SU-DHL-6 (cell line): ENCODE results near the gene KMT5C.

Experiments
- CTCF ChIP-seq: fragments of 200-600 bp; sonication (generic); IDR thresholded peaks from one replicate; pipeline ENCODE4 v1.5.1; 2017; ENCODE audit warnings: antibody characterized with exemption, mild to moderate bottlenecking, low read length, moderate library complexity; ENCODE audit not compliant: insufficient read depth, poor library complexity, severe bottlenecking
- EZH2phosphoT487 ChIP-seq: fragments of 200-600 bp; sonication (generic), shearing (Covaris generic); conservative IDR thresholded peaks from 2 replicates; pipeline ENCODE4 v1.6.1; 2018; ENCODE audit warnings: mild to moderate bottlenecking, antibody characterized with exemption, low read length, moderate library complexity, mixed read lengths

GRCh38 chr19:55369653-55370304, 30.1 kb downstream of the KMT5C start:
- no peak for TF ChIP-seq CTCF
- TF ChIP-seq EZH2phosphoT487, result no peak
